ENCODE measurements around the gene MEAF6. TPM values are rescaled to one million over a fixed set of nuclear protein-coding genes. Genes with fewer than 3 reads are reported as not detected.
"Not testable (repeated sequence)": the region's sequence is repeated elsewhere in the genome, so short reads cannot be mapped to it uniquely, and the experiment has no call there.

Gene MEAF6
- total and polyA plus RNA-seq, 9 donors = 36.5 to 54.8 (median 43.4) TPM

DNA sequence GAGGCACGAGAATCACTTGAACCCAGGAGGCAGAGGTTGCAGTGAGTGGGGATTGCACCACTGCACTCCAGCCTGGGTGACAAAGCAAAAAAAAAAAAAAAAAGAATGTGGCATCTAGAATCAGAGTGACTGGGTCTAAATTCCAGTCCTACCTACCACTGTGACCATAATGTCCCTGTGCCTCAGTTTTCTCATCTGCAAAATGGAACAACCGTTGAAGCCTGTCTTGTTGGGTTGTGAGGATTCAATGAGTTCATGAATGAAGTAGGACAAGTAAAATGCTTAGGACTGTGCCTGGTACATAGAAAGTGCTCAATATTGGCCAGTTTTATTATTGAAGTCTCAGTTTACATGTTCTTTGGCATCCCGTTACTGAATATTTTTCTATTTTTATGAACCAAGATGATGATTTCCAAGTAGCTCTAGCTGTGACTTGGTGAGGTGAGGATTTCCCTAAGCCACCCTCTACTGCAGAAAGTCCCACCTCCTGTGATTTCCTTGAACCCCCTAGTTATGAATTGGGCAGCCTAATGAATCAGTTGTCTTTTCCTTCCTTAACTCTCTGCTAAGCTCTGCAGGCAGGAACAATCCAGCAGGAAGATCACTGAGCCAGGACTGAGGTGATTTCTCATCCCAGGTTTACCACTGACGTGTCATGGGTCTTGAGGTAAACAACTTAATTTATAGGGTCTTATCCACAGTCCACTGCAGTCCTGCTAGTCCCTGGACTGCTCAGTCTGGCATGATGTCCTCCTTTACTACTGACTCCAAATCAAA is 18.9 kb upstream of the MEAF6 start:
- no peak overlapping the region for H3K4me3 ChIP-seq (ENCODE audit: low read length)
- 100% methylated on average over 1 of the region's 4 CpGs for WGBS (ENCODE audit: insufficient coverage)
- no peaks in the 10 kb centered on the region for H3K4me1 ChIP-seq (ENCODE audit: control insufficient read depth, insufficient read depth, low read length)
- no peaks in the 10 kb centered on the region for H3K27me3 ChIP-seq (ENCODE audit: control insufficient read depth, insufficient read depth, low read length)
- no peak for DNase-seq
- peaks cover 22% of the 10 kb centered on the region for H3K36me3 ChIP-seq (ENCODE audit: control insufficient read depth, insufficient read depth, low read length)
- H3K9me3 ChIP-seq (replicated peaks; ENCODE audit: control insufficient read depth, low read depth, low read length) = no peaks in the 10 kb centered on the region
- no peak overlapping the region for H3K27ac ChIP-seq (ENCODE audit: low read length)

GRCh38 chr1:37532418-37533156 is 18.0 kb upstream of the MEAF6 start:
- not testable (repeated sequence) for H3K9me3 ChIP-seq (replicated peaks; ENCODE audit: control insufficient read depth, low read depth, low read length); H3K27ac ChIP-seq (ENCODE audit: low read length); DNase-seq; H3K27me3 ChIP-seq (ENCODE audit: control insufficient read depth, insufficient read depth, low read length); H3K4me1 ChIP-seq (ENCODE audit: control insufficient read depth, insufficient read depth, low read length); H3K4me3 ChIP-seq (ENCODE audit: low read length)
- WGBS (ENCODE audit: insufficient coverage) = 89% methylated on average over 4 of the region's 4 CpGs
- peaks cover 16% of the 10 kb centered on the region for H3K36me3 ChIP-seq (ENCODE audit: control insufficient read depth, insufficient read depth, low read length)

GRCh38 chr1:37529888-37530287 is 15.3 kb upstream of the MEAF6 start:
- not testable (repeated sequence) for H3K36me3 ChIP-seq (ENCODE audit: control insufficient read depth, insufficient read depth, low read length); H3K4me3 ChIP-seq (ENCODE audit: low read length); H3K4me1 ChIP-seq (ENCODE audit: control insufficient read depth, insufficient read depth, low read length); H3K9me3 ChIP-seq (replicated peaks; ENCODE audit: control insufficient read depth, low read depth, low read length); DNase-seq; H3K27me3 ChIP-seq (ENCODE audit: control insufficient read depth, insufficient read depth, low read length); H3K27ac ChIP-seq (ENCODE audit: low read length)
- no CpG with 5 or more reads among the region's 1 CpG for WGBS (ENCODE audit: insufficient coverage)

DNA sequence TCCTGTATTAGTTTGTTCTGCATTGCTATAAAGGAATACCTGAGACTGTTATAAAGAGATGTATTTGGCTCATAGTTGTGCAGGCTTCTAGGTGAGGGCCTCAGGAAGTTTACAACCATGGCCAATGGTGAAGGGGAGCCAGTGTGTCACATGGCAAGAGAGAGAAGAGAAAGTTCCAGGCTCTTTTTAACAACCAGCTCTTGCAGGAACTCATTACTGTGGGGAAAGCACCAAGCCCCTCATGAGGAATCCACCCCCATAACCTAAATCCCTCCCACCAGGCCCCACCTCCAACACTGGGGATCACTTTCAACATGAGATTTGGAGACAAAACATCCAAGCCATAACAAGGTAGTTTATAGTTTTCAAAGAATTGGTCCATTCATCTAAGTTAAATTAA is 5.0 kb upstream of the MEAF6 start:
- Histone ChIP-seq H3K27ac (ENCODE audit: low read length) (no peak overlapping the region), H3K27me3 (ENCODE audit: control insufficient read depth, insufficient read depth, low read length) (no peaks in the 10 kb centered on the region), H3K9me3 (replicated peaks; ENCODE audit: control insufficient read depth, low read depth, low read length) (no peaks in the 10 kb centered on the region), H3K4me1 (ENCODE audit: control insufficient read depth, insufficient read depth, low read length) (peaks cover 7% of the 10 kb centered on the region), H3K4me3 (ENCODE audit: low read length) (no peak overlapping the region), H3K36me3 (ENCODE audit: control insufficient read depth, insufficient read depth, low read length) (no peaks in the 10 kb centered on the region)
- no peak for DNase-seq

DNA sequence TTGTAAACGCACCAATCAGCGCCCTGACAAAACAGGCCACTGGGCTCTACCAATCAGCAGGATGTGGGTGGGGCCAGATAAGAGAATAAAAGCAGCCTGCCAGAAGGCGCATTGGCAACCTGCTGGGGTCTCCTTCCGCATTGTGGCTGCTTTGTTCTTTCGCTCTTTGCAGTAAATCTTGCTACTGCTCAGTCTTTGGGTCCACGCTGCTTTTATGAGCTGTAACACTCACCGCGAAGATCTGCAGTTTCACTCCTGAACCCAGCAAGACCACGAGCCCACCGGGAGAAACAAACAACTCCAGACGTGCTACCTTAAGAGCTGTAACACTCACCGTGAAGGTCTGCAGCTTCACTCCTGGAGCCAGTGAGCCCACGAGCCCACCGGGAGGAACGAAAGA is 4.4 kb upstream of the MEAF6 start:
- not testable (repeated sequence) for DNase-seq; H3K36me3 ChIP-seq (ENCODE audit: control insufficient read depth, insufficient read depth, low read length); H3K4me3 ChIP-seq (ENCODE audit: low read length); H3K9me3 ChIP-seq (replicated peaks; ENCODE audit: control insufficient read depth, low read depth, low read length); H3K4me1 ChIP-seq (ENCODE audit: control insufficient read depth, insufficient read depth, low read length); H3K27me3 ChIP-seq (ENCODE audit: control insufficient read depth, insufficient read depth, low read length); H3K27ac ChIP-seq (ENCODE audit: low read length)
- 47% methylated on average over 11 of the region's 15 CpGs for WGBS (ENCODE audit: insufficient coverage)

DNA sequence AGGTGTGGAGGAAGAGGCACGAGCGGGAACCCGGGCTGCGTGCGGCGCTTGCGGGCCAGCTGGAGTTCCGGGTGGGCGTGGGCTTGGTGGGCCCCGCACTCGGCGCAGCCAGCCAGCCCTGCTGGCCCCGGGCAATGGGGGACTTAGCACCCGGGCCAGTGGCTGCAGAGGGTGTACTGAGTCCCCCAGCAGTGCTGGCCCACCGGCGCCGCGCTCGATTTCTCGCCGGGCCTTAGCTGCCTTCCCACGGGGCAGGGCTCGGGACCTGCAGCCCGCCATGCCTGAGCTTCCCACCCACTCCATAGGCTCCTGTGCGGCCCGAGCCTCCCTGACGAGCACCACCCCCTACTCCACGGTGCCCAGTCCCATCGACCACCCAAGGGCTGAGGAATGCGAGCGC is 3.7 kb upstream of the MEAF6 start:
- H3K27me3 ChIP-seq (ENCODE audit: control insufficient read depth, insufficient read depth, low read length); H3K4me3 ChIP-seq (ENCODE audit: low read length); DNase-seq; H3K27ac ChIP-seq (ENCODE audit: low read length); H3K36me3 ChIP-seq (ENCODE audit: control insufficient read depth, insufficient read depth, low read length); H3K9me3 ChIP-seq (replicated peaks; ENCODE audit: control insufficient read depth, low read depth, low read length): not testable (repeated sequence)
- peaks cover 14% of the 10 kb centered on the region for H3K4me1 ChIP-seq (ENCODE audit: control insufficient read depth, insufficient read depth, low read length)
- 98% methylated on average over 7 of the region's 31 CpGs for WGBS (ENCODE audit: insufficient coverage)

DNA sequence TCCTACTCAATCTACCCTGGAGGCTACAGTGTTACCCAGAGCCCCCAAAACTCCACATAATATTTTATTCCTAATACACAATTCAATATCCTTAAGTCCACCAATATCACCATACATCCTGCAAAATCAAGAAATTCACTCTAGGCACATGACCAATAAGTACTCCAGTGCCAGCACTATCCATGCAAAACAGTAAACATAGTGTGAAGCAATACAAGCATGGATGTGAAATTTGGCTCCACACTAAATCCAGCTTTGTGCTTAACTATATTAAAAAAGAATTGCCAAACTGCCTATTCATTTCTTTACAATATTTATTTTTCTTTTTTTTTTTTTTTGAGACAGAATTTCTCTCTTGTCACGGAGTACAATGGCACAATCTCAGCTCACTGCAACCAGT is 3.0 kb upstream of the MEAF6 start:
- Histone ChIP-seq H3K9me3 (replicated peaks; ENCODE audit: control insufficient read depth, low read depth, low read length) (no peaks in the 10 kb centered on the region), H3K36me3 (ENCODE audit: control insufficient read depth, insufficient read depth, low read length) (peaks cover 8% of the 10 kb centered on the region), H3K27ac (ENCODE audit: low read length) (no peak overlapping the region), H3K4me1 (ENCODE audit: control insufficient read depth, insufficient read depth, low read length) (peaks cover 14% of the 10 kb centered on the region), H3K27me3 (ENCODE audit: control insufficient read depth, insufficient read depth, low read length) (no peaks in the 10 kb centered on the region), H3K4me3 (ENCODE audit: low read length) (no peak overlapping the region)
- 100% methylated on average over 1 of the region's 1 CpG for WGBS (ENCODE audit: insufficient coverage)
- no peak for DNase-seq

GRCh38 chr1:37515185-37516034 is 844 bp upstream of the MEAF6 start:
- peak overlapping the region; percentile 67 for H3K4me3 ChIP-seq (ENCODE audit: low read length)
- DNase-seq = no peak
- H3K4me1 ChIP-seq (ENCODE audit: control insufficient read depth, insufficient read depth, low read length) = peaks cover 14% of the 10 kb centered on the region
- peak overlapping the region; percentile 97 for H3K27ac ChIP-seq (ENCODE audit: low read length)
- H3K27me3 ChIP-seq (ENCODE audit: control insufficient read depth, insufficient read depth, low read length) = no peaks in the 10 kb centered on the region
- H3K9me3 ChIP-seq (replicated peaks; ENCODE audit: control insufficient read depth, low read depth, low read length) = no peaks in the 10 kb centered on the region
- H3K36me3 ChIP-seq (ENCODE audit: control insufficient read depth, insufficient read depth, low read length) = peaks cover 15% of the 10 kb centered on the region
- WGBS (ENCODE audit: insufficient coverage) = 0% methylated on average over 1 of the region's 18 CpGs

GRCh38 chr1:37513795-37514349 is 694 bp downstream of the MEAF6 start:
- Histone ChIP-seq H3K27me3 (ENCODE audit: control insufficient read depth, insufficient read depth, low read length) (no peaks in the 10 kb centered on the region), H3K27ac (ENCODE audit: low read length) (no peak overlapping the region), H3K9me3 (replicated peaks; ENCODE audit: control insufficient read depth, low read depth, low read length) (no peaks in the 10 kb centered on the region), H3K4me3 (ENCODE audit: low read length) (peak overlapping the region; percentile 67), H3K36me3 (ENCODE audit: control insufficient read depth, insufficient read depth, low read length) (peaks cover 24% of the 10 kb centered on the region), H3K4me1 (ENCODE audit: control insufficient read depth, insufficient read depth, low read length) (peaks cover 14% of the 10 kb centered on the region)
- DNase-seq = peak; percentile 11
- 3% methylated on average over 20 of the region's 26 CpGs for WGBS (ENCODE audit: insufficient coverage)

DNA sequence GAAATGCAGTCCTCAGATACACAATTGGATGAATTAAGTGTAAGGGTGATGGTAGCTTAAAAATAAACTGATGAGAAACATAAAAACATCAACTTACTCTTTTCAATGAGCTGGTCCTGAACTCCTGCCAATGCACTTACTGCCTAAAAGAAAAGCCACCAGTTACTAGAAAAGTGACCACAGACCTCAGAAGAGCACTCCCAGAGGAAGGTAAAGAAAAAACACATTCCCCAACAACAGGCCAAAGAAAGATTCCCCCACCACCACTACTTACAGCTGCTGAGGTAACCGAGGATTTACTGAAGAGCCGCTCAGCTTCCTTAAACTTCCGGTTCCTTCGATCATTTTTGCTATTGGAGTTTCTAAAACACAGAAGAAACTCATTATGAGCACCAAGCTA is 5.4 kb downstream of the MEAF6 start:
- no peaks in the 10 kb centered on the region for H3K9me3 ChIP-seq (replicated peaks; ENCODE audit: control insufficient read depth, low read depth, low read length)
- no peak for DNase-seq
- no peaks in the 10 kb centered on the region for H3K27me3 ChIP-seq (ENCODE audit: control insufficient read depth, insufficient read depth, low read length)
- peaks cover 7% of the 10 kb centered on the region for H3K4me1 ChIP-seq (ENCODE audit: control insufficient read depth, insufficient read depth, low read length)
- H3K4me3 ChIP-seq (ENCODE audit: low read length) = no peak overlapping the region
- no peak overlapping the region for H3K27ac ChIP-seq (ENCODE audit: low read length)
- 70% methylated on average over 4 of the region's 4 CpGs for WGBS (ENCODE audit: insufficient coverage)
- H3K36me3 ChIP-seq (ENCODE audit: control insufficient read depth, insufficient read depth, low read length) = peaks cover 46% of the 10 kb centered on the region

All from muscle of leg (tissue), 11 donors.